ENCODE measurements around the gene TANK. TPM values are rescaled to one million over a fixed set of nuclear protein-coding genes. Genes with fewer than 3 reads are reported as not detected.

Gene TANK
- total RNA-seq, 2 experiments from 2014 or later: 43.4 to 64.9 TPM

Other genes starting within 250 kb of the TANK start
- gene PSMD14, start 148.0 kb downstream of the TANK start, total RNA-seq (2014; rRNA removed; shearing (Covaris generic)): 49.2 and 65.6 TPM in 2 replicates
- gene PSMD14, start 148.0 kb downstream of the TANK start, total RNA-seq (2022): 72.3 and 84.3 TPM in 2 replicates

Measured in OCI-LY7 (cell line).